ENCODE measurements around the gene UNC93A.
"Not testable (repeated sequence)": the region's sequence is repeated elsewhere in the genome, so short reads cannot be mapped to it uniquely, and the experiment has no call there.

The UNC93A gene

DNA sequence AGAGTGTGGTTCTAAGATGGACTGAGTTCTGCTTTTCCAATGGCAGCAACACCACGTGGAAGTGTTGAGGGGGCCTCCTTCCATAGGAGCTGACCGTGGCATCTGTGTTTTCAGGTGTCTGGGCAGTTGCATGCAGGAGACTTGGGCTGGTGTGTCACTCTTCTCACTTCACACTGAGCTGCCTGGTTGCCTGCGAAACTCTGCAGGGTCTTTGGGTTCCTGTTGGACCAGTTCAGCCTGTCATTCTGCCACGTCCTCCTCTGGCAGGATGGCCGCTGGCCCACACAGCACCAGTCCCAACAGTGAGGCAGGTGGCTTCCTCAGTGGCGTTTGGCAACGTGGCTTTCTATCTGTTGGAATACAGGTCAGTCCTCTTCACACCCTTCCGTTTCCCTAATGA lies 16.1 kb upstream of the UNC93A start:
- H3K4me3 ChIP-seq (ENCODE audit: low read length), result no peak overlapping the region
- no peak for DNase-seq (ENCODE audit: low read depth)
- TF ChIP-seq CTCF (conservative IDR thresholded peaks at IDR 0.05; ENCODE audit: low read depth, low read length), result no peak

GRCh38 chr6:167275436-167275835 lies 15.7 kb upstream of the UNC93A start:
- no peak for TF ChIP-seq CTCF (conservative IDR thresholded peaks at IDR 0.05; ENCODE audit: low read depth, low read length)
- H3K4me3 ChIP-seq (ENCODE audit: low read length), result no peak overlapping the region
- no peak for DNase-seq (ENCODE audit: low read depth)

GRCh38 chr6:167276772-167277533 lies 14.2 kb upstream of the UNC93A start:
- no peak overlapping the region for H3K4me3 ChIP-seq (ENCODE audit: low read length)
- DNase-seq (ENCODE audit: low read depth), result no peak
- no peak for TF ChIP-seq CTCF (conservative IDR thresholded peaks at IDR 0.05; ENCODE audit: low read depth, low read length)

GRCh38 chr6:167278173-167278940 lies 12.8 kb upstream of the UNC93A start:
- not testable (repeated sequence) for H3K4me3 ChIP-seq (ENCODE audit: low read length); DNase-seq (ENCODE audit: low read depth)

DNA sequence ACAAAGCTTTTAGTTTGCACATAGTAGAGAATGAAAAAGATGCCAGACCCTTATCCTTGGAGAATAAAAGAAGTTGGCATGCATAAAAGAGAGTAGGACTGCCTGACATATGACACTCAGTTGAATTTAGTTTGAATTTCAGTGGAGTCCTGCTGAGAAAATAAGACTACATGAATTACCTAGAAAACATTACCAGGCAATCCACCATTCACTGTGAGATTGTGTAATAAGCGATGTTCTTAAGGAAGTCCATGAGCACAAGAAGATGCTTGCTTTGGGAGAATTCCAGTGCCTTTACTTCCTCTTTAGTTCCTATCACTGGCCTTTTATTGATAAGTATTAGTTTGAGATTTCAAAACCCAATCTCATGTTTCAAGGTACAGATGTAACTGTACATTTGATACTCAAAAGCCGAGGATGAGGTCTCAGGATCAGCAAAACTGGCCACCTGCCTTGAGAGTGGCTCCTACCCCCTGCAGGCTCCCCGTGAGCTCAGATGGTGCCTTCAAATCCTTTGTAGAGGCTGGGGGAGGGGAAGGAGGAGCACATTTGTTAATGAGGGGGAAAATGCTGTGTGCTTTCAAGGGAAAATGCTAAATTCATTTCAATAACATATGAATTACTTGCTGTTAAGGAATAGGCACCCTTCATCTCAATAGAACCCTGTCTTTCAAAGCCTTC lies 11.2 kb upstream of the UNC93A start:
- H3K4me3 ChIP-seq (ENCODE audit: low read length), result no peak overlapping the region
- no peak for TF ChIP-seq CTCF (conservative IDR thresholded peaks at IDR 0.05; ENCODE audit: low read depth, low read length)
- DNase-seq (ENCODE audit: low read depth), result no peak

DNA sequence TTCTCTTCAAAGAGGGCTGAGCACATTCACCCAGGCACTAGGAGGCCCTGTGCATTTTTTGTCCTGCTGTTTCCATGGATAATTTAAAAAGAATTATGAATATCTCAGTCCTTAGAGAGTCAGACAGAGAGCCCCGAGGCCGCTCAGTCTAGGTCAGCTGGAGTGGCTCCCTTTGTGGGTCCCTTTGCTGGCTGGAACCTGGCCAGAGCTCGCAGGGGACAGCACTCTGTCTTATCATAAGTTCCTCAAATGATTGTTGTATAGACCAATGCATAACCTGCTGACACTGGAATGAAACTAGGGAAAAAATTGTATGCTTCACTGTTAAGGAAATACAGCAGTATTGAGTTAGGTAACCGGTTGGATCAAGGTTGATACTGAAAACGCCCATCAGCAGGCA lies 10.6 kb upstream of the UNC93A start:
- not testable (repeated sequence) for H3K4me3 ChIP-seq (ENCODE audit: low read length); DNase-seq (ENCODE audit: low read depth)

DNA sequence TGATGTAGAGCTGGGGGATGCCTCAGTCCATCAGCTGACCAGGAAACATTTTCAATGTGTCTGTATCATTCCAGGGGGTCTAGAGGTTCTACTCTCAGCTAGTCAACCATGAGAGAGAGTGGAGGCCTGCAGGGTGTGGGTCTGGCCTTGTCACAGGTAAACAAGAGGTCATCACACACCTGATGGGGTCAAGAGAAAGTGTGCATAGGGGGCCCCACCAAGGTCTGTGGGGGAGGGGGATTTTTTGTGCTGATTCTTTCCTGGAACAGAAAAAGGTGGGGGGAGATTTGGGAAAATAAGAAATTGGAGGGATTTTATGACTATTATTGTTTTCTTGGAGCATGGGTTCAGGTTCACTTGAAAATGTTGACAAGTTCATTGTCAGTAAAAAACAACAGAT lies 8.9 kb upstream of the UNC93A start:
- DNase-seq (ENCODE audit: low read depth), result no peak
- no peak for TF ChIP-seq CTCF (conservative IDR thresholded peaks at IDR 0.05; ENCODE audit: low read depth, low read length)

GRCh38 chr6:167284565-167284964 lies 6.5 kb upstream of the UNC93A start:
- not testable (repeated sequence) for DNase-seq (ENCODE audit: low read depth); H3K4me3 ChIP-seq (ENCODE audit: low read length)

More for the DNA sequence above, 8.9 kb upstream of the UNC93A start:
- H3K4me3 ChIP-seq (ENCODE audit: low read length), result no peak overlapping the region
